ENCODE measurements around the gene NEU3.
A peak's percentile ranks its signal among the peaks of the same experiment; 100 is the strongest.
"Not testable (repeated sequence)": the region's sequence is repeated elsewhere in the genome, so short reads cannot be mapped to it uniquely, and the experiment has no call there.

Gene NEU3

DNA sequence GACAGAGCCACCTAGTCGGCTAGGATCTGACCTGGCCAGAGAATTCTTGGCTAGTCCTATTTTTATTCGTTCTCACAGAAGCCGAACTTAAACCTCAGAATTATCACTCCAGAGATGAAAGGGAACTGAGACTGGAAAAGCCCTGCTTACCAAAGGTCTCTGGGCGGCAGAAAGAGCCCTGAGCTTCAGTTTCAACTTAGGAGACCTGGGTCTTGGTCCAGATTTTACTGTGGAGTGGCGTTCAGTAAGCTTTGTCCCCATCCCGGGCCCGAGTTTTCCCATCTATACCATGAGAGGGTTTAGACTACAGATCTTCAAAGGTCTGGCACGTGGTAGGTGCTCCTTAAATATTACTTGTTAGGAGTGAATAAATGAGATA lies 516 bp downstream of the NEU3 start:
- no peak for DNase-seq

DNA sequence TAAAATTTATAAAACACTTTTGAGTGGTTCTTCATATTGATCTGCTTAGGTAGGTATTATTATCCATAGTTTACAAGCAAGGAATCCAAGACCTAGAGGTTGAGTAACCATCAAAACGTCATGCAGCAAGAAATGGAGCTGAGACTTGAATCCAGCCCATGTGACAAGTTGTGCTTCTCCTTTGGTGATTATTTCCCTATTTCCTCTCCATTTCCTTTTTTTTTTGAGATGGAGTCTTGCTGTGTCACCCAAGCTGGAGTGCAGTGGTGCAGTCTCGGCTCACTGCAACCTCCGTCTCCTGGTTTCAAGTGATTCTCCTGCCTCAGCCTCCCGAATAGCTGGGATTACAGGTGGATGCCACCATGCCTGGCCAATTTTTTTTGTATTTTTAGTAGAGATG lies 1.4 kb downstream of the NEU3 start:
- not testable (repeated sequence) for DNase-seq

DNA sequence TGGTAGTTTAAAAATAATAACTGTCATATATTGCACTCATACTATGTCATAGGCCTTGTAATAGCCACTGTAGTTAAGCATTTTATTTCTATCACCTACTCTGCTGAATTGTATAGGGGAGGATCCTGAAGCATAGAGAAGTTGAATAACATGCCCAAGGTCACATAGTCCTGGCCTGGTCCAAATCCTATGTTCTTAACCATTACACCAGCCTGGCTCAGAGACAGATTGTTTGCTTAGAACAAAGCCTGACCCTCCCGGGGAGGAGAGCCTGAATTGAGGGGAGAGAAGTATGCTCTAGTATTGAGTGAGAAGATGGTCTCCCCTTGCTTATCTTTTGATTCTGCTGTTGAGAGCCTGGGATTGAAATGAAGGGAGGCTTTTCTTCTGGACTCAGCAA lies 2.2 kb downstream of the NEU3 start:
- no peak for DNase-seq

DNA sequence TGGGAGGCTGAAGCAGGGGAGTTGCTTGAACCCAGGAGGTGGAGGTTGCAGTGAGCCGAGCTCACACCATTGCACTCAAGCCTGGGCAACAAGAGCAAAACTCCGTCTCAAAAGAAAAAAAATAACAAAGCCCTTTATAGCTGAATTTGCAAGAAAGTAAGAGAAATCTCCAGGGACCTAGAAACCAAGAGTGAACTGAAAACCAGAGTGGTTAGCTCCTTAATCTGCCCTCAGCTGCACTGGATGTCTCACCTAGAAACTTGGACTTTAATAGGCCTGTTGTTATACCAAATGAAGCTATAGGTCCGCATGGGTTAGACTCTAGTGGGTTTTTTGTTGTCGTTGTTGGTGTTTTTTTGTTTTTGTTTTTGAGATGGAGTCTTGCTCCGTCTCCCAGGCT lies 4.1 kb downstream of the NEU3 start:
- DNase-seq: no peak

DNA sequence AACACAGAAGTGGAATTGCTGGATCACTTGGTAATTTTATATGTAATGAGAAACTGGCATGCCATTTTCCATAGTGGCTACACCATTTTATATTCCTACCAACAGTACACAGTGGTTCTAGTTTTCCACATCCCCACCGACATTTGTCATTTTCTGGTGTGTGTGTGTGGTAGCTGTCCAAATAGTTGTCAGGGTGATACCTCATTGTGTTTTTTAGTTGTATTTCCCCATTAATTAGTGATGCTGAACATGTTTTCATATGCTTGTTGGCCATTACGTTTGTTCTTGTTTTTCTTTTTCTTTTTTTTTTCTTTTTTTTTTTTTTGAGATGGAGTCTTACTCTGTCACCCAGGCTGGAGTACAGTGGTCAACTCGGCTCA lies 12.2 kb downstream of the NEU3 start:
- no peak for DNase-seq

DNA sequence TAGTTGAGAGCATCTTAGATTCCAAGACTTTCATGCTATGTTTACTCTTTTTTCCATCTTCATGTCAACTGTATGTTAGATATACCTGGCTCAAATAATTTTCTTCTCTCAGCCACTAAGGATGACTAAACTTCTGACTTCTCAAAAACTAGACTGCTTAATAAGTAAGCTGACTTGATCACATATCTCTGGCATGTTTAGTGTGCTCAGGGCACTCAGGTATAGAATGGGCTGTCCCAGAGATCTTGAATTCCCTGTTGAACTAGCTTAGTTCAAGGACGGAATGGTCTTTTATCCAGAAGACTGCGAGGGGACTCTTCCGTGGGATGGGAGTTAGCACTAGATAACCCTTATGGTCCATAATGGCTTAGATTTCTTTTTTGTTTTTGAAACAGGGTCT lies 13.0 kb downstream of the NEU3 start:
- DNase-seq: no peak

DNA sequence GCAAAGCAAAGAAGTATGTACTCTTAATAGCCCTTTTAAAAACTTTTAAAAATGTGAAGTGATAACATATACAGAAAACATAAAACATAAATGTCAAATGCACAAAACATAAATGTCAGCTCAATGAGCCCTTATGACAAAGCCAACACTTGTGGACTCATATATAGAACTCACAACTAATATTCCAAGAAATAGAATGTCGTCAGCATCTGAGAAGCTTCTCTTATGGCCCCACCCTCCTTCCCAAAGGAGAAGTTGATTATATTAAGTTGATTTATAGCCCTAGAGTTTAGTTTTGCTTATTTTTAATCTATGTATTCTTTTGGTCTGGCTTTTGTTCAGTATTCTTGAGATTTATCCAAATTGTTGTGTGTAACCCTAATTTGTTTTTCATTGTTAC lies 13.8 kb downstream of the NEU3 start:
- DNase-seq: no peak

DNA sequence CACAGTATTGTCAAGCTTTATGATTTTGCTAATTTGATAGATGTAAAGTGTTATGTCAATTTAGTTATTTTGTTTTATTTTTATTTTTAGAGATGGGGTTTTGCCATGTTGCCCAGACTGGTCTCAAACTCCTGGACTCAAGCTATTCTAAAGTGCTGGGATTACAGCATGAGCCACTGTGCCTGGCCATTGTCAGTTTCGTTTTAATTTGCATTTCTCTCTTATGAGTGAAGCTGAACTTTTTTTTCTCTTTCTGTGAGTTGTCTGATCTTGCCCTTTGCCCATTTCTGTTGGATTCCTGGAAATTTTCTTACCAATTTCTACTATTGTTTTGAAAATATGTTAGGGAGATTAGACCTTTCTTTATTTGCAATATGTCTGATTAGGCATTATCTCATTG lies 15.5 kb downstream of the NEU3 start:
- no peak for DNase-seq

DNA sequence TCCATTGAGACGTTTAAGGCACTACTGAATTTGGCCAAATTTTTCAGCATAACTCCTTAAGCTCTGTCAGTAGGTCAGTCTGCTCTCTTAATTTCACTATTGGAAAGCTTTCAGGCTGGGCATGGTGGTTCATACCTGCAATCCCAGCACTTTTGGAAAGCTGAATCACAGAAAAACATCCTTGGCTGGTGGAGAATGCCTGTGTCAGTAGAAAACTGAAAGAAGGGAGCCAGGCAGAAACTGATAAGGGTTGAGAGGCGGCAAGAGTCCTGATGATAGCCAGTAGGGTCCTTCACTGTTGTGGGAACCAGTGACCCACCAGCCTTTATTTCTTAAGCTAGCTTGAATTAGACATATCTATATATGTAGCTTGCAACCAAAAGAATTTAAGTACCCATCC lies 22.6 kb downstream of the NEU3 start:
- DNase-seq: no peak

DNA sequence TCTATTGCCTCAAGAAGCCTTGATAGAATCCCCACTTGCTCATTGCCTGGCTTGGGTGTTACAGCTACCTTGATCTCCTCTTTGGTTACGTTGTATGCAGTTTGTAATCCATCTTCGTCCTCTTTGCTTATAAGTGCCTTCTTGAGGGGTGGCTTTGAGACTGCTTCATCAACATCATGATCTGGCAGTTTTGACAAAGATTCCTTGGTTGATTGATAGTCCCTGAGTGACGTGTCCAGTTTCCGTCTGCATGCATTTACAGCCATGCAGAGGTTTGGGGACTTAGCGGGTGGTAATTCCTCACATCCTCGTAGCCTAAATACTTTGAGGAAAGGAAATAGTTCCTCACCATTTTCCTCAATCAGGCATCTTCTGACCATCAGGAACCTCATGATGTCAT lies 23.1 kb downstream of the NEU3 start:
- DNase-seq: no peak

DNA sequence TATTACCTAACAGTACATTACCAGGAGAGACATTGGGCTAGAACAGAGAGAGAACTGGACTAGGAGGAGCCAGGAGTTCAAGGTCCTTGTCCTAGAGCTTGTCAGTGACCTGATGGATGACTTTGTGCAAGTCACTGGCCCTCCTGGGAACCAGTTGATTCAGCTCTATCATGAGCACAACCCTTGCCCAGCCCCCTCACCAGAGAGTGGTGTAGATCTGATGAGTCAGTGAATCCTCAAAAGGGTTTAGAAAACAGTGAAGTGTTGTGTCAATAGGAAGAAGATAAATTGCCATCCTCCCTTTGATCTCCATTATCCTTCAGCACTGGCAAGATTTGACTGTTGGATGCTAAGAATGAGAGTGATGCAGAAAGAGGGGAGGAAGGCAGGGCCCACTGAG lies 24.3 kb downstream of the NEU3 start:
- no peak for DNase-seq

DNA sequence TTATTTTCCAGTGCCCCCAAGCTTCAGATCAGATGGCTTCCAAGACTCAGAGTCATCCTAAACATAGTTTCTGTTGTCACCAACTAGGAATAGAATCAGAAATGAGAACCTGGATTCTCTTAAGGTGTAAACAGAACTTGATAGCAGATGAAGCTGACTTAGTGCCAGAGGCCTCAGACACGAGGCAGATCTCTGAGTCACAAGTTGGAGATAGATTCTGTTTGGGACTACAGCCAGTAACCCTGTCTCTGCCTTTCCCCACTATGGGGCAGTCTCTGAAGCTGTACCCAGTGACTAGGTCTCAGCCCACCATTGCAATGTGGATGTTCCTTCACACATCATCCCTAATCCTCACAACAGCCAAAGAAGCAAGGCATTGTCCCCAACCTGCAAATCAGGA lies 25.4 kb downstream of the NEU3 start:
- DNase-seq: no peak

DNA sequence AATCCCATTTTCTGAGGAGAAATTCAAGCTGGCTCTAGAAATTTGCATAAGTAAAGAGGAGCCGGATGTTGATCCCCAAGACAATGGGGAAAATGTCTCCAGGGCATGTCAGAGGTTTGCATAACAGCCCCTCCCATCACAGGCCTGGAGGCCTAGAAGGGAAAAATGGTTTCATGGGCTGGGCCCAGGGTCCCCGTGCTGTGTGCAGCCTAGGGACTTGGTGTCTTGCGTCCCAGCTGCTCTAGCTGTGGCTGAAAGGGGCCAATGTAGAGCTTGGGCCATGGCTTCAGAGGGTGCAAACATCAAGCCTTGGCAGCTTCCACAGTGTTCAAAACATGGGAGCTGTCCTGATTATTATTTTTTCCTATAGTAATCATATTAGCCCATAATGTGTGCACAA lies 30.5 kb downstream of the NEU3 start:
- DNase-seq: not testable (repeated sequence)

DNA sequence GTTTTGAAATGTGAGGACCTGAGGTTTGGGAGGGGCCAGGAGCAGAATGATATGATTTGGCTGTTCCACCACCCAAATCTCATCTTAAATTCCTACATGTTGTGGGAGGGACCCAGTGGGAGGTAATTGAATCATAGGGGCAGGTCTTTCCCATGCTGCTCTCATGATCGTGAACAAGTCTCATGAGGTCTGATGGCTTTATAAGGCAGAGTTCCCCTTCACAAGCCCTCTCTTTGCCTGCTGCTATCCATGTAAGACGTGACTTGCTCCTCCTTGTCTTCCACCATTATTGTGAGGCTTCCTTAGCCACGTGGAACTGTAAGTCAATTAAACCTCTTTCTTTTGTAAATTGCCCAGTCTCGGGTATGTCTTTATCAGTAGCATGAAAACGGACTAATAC lies 31.6 kb downstream of the NEU3 start:
- DNase-seq: not testable (repeated sequence)

DNA sequence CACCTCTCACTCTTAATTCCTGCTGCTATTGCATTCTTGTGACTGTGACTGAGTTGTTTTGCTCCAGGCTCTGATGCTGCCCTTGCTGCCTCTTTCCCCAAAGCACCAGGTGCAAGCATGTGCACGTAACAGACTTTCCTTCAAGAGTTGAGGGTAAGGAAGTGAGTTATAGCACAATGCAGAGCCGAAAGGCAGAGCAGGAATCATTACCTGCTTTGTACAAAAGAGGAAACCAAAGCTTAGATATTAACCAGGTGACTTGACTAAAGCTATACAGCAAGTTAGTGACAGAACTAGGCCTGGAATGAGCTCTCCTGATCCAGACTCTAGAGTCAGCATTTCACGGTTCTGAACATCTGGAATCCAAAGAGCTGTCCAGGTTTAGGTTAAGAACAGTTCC lies 33.6 kb downstream of the NEU3 start:
- no peak for DNase-seq

DNA sequence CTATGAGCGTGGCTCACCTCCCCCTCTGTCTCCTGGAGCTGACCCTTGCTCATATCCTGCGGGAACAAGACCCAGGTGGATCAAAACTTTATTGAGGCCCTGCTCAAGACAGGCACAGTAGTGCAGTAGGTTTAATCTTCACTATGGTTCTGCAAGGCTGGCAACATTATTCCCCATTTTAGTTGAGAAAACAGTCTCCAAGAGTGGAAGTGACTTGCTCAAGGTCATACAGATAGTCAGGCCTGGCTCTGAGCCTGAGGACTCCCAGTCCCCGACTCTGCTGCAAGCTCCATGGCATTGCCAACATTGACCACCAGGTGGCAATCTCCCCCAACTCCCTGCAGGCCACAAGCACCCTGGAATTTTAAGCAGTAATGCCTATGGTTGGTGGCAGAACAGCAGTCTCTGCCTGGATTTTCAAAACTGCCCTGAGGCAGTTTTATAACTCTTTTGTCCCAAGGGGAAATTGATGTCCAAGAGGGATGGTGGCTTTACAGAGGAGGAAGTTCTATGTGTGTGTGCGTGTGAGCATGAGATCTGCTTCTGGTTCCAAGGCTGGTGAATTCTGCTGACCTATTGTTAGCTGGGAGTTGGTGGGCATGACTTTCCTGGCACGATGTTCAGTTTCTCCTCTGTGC lies 34.1 kb downstream of the NEU3 start:
- DNase-seq: peak; percentile 78

DNA sequence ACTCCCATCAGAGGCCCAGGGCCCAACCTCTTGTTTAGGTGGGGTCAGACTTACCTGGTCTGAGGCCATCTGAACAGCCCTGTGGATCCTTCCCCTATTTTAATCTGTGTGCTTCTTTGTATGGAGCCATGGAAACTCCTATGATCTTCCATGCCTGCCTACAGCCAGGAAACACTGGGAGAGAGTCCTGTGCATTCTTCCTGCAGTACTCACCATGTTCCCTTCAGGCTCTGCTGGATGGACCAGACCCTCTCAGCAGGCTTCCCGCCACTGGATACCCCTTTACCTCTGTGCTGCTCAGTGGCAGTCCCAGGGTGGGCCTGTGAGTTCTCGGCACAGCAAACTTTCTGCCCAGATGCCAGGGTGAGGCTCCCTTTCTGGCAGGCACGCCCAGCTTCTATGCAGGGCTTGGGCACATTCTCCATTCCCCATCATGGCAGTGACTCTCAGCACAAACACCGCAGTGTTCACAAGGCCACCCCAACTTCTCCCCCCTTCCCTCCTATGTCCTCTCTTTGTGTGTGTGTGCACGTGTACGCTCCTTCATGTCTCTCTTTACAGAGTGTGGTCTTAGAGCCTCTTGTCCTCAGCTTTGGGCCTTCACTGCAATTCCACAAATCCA lies 34.8 kb downstream of the NEU3 start:
- no peak for DNase-seq

DNA sequence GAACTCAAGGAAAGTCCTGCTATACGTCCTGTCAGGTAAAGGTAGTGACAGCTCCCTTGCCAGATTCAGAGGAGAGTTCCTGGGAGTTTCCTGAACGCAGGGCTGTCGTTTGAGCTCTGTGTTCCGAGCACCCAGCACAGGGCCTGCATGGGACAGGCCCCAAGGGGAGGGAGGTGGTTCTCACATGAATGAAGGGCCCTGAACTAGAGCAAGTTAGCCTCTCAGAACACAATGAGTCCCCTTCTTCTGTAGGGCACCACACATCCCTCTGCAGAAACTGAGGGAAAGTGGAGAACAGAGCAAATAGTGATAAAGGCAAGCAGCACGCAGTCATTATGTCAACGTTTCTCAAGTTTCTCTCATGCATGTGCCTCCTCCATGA lies 35.3 kb downstream of the NEU3 start:
- DNase-seq: no peak

DNA sequence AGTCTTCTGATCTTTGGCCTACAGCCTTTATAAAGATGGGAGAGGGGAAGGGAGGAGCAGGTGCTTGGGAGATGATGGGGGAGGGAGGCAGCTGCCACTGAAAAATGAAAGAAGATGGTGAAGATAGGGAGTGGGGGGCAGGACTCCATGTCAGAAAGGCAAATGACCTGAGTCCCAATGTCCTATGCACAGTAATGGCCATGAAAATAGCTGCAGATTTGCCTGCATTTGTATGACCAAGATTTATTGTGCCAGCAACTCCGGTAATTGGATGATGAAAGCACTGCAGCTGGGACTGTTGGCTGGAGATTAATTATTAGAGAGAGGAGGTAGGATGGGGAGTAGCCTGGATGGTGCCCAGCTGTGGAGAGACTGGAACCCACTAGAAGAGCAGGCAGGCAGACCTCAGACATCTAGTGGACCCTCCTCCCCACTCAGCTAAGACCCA lies 36.1 kb downstream of the NEU3 start:
- no peak for DNase-seq

DNA sequence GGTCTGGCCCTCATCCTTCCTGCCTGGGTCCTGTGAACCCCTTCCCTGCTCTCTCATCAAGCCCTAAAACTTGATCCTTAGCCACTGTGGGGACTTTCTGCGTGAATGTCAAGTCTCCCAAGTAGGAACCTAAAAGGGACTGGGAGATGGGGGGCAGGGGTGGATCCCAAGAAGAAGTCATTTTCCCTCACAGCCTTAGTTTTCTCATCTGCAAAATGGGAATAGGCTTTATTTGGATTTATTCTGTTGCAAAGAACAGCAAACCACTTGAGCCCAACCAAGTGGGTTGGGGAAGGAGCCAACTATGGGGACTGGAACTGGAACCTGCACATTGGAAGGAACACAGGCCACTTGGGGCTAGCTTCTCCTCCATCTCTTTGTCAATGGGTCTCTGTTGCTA lies 36.8 kb downstream of the NEU3 start:
- DNase-seq: no peak

DNA sequence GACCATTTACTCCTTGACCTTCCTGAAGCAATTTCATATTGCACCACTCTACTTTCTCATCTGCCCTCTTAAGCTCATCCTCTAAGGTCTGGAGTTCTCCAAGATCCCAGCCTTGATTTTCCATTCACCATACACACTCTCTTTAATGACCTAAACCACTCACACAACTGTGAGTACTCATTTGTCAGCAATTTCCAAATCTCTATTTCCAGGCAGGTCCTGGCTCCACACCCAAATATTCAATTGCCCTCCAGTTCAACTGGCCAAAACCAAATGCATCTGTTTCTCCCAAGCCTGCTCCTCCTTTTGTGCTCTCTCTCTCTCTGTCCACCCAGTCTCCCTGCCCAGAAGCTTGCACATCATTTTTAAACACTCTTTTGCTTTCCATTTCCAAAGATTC lies 39.6 kb downstream of the NEU3 start:
- DNase-seq: no peak

DNA sequence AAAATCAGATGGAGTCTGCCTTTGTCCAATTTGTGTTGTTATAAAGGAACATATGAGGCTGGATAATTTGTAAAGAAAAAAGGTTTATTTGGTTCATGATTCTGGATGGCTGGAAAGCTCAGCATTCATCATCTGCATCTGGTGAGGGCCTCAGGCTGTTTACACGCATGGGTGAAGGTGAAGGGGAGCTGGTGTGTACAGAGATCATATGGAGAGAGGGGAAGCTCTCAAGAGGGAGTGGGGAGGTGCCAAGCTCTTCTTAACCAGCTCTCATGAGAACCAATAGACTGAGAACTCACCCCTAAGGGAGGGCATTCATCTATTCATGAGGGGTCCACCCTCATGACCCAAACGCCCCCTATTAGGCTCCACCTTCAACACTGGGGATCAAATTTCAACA lies 40.0 kb downstream of the NEU3 start:
- DNase-seq: no peak

DNA sequence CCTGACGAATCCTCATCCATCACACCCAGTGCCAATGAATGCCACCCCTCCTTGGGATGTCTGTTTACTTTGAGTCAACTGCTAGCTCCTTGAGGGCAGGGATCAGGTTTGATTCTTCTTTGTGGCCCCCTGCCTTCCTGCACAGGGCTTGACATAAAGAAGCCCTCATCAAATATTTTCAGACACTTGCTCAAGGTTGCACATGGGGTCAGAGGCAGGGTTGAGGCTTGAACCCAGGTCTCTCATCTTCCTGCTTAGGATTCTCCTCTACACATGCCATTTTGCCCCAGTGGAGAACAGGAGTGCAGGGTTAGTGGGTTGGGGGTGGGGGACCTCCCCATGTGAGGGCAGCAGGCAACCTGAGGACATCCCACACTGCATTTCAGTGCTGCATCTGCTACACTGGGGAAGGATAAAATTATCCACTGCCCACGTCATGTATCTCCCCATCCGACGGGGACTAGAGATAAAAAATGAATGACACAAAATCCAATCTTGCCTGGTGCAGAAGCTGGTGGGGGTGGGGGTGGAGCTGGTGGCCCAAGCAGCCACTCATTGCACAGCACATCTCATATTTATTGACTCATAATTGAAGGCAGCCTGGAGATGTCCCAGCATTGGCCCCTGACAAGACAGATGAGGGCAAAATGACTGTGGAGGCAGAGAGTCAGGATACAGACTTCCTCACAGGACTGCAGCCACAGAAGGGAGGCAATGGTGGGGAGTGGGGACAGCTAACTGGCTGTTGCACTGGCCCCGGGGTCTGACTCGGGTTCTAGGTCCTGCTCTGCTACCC lies 41.3 kb downstream of the NEU3 start:
- no peak for DNase-seq

DNA sequence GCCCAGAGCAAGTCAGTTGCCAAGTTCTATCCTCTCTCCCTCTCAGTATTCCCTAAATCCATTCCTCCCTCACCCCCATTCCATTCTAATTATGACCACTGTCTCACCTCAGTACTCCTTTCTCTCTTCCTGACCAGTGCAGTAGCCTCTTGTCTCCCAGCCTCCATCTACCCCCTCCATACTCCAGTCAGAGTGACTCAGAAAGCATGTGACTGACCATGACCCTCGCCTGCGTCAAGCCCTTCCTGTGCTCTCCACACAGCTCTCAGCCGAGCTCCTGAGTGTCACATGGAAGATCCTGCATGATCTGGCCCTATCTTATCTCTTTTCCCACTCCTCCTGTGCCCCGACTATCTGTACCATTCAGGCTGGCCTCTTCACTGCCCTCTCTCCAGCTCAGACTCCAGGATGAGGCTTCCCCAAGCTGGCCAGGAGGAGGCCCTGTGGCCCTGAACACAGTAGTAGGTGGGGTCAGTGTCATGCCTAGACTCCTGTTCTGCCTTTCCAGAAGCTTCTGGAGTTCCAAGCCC lies 42.6 kb downstream of the NEU3 start:
- no peak for DNase-seq

Measured in activated naive CD4-positive, alpha-beta T cell treated with Interleukin-2 at 50 U/mL for 16 hours (primary cell).